ENCODE results near the gene SEMA3D.

Gene SEMA3D

GRCh38 chr7:85011127-85011526, 175.7 kb downstream of the SEMA3D start:
- FAIRE-seq (no peak), DNase-seq (ENCODE audit: insufficient read length, low spot score) (no peak)
- TF ChIP-seq CTCF (IDR thresholded peaks at IDR 0.05; ENCODE audit: insufficient read depth, missing control alignments), result no peak

- DNase-seq (ENCODE audit: insufficient read length, low spot score) (no peak), FAIRE-seq (no peak)
- no peak for TF ChIP-seq CTCF (IDR thresholded peaks at IDR 0.05; ENCODE audit: insufficient read depth, missing control alignments)
Observed at GRCh38 chr7:85010306-85010705, 176.6 kb downstream of the SEMA3D start.

GRCh38 chr7:85006754-85007153, 180.1 kb downstream of the SEMA3D start:
- FAIRE-seq (no peak), DNase-seq (ENCODE audit: insufficient read length, low spot score) (no peak)
- TF ChIP-seq CTCF (IDR thresholded peaks at IDR 0.05; ENCODE audit: insufficient read depth, missing control alignments), result no peak

GRCh38 chr7:85004402-85004801, 182.5 kb downstream of the SEMA3D start:
- FAIRE-seq (no peak), DNase-seq (ENCODE audit: insufficient read length, low spot score) (no peak)
- TF ChIP-seq CTCF (IDR thresholded peaks at IDR 0.05; ENCODE audit: insufficient read depth, missing control alignments), result no peak

- DNase-seq (ENCODE audit: insufficient read length, low spot score) (no peak), FAIRE-seq (peak; percentile 88)
- TF ChIP-seq CTCF (IDR thresholded peaks at IDR 0.05; ENCODE audit: insufficient read depth, missing control alignments), result no peak
Observed at GRCh38 chr7:85001495-85002345, 185.1 kb downstream of the SEMA3D start.

GRCh38 chr7:85000735-85001350, 186.0 kb downstream of the SEMA3D start:
- DNase-seq (ENCODE audit: insufficient read length, low spot score) (no peak), FAIRE-seq (no peak)
- TF ChIP-seq CTCF (IDR thresholded peaks at IDR 0.05; ENCODE audit: insufficient read depth, missing control alignments), result no peak

GRCh38 chr7:84999450-84999849, 187.4 kb downstream of the SEMA3D start:
- TF ChIP-seq CTCF (IDR thresholded peaks at IDR 0.05; ENCODE audit: insufficient read depth, missing control alignments), result no peak
- DNase-seq (ENCODE audit: insufficient read length, low spot score), result no peak
- FAIRE-seq, result no peak

Measured in D721Med (cell line).